ENCODE measurements around the gene KLHL20. TPM values are rescaled to one million over a fixed set of nuclear protein-coding genes. Genes with fewer than 3 reads are reported as not detected.

Gene KLHL20
- total RNA-seq, 1 experiment from 2014 or later, result 17.7 TPM

GRCh38 chr1:173823781-173824314 is 109.1 kb downstream of the KLHL20 start:
- ChIA-PET CTCF (interaction anchor here (2.4 kb wide), 1 partner anchor 394 kb away, joined by 16 read pairs; no protein-coding TSS in a partner anchor), POLR2A (ENCODE audit: low non-redundant PET) (no interaction called here)
- intact Hi-C loops (cut with micrococcal nuclease; ENCODE audit: unreplicated experiment), result loop anchor here (1.0 to 10.0 kb wide), 4 partner anchors 109 to 1079 kb away; partner anchors contain the start of genes KLHL20 and PRDX6
- Histone ChIP-seq H3K36me3 (ENCODE audit: insufficient read depth, low read length, poor library complexity, severe bottlenecking) (peaks cover 10% of the 10 kb centered on the region), H3K4me3 (ENCODE audit: low read depth, low read length, poor library complexity, severe bottlenecking) (peak overlapping the region; percentile 73), H3K9me3 (ENCODE audit: low read depth, low read length, poor library complexity, severe bottlenecking) (no peaks in the 10 kb centered on the region), H3K27ac (ENCODE audit: low read depth, low read length, poor library complexity, severe bottlenecking) (peak overlapping the region; percentile 94), H3K27me3 (replicated peaks; ENCODE audit: insufficient read depth, low read depth, low read length, poor library complexity) (no peaks in the 10 kb centered on the region), H3K4me1 (ENCODE audit: insufficient read depth, low read length, poor library complexity, severe bottlenecking) (peaks cover 13% of the 10 kb centered on the region)
- no peak for TF ChIP-seq CTCF (conservative IDR thresholded peaks at IDR 0.05; ENCODE audit: low read depth, low read length)
- BruUV-seq (replicated peaks), result TSS peak; percentile 64
- no peak for DNase-seq (ENCODE audit: low spot score)

GRCh38 chr1:173824315-173825081 is 109.7 kb downstream of the KLHL20 start, which contains the start of the genes CENPL and DARS2:
CENPL (minus strand) TSS chr1:173824883; CDS start chr1:173811299, 13,584 bp downstream.
DARS2 (plus strand) TSS chr1:173824673; CDS start chr1:173825230, 557 bp downstream.
- ChIA-PET CTCF (interaction anchor here (0.7 to 2.4 kb wide), 3 partner anchors 20 to 438 kb away, joined by 3 to 16 read pairs (median 4); no protein-coding TSS in a partner anchor), POLR2A (ENCODE audit: low non-redundant PET) (no interaction called here)
- H3K27me3 ChIP-seq (replicated peaks; ENCODE audit: insufficient read depth, low read depth, low read length, poor library complexity), result no peaks in the 10 kb centered on the region
- TF ChIP-seq EZH2 (IDR thresholded peaks at IDR 0.05; ENCODE audit: borderline replicate concordance, low read depth, low read length, poor library complexity, severe bottlenecking) (no peak), CTCF (conservative IDR thresholded peaks at IDR 0.05; ENCODE audit: low read depth, low read length) (no peak)
- intact Hi-C loops (cut with micrococcal nuclease; ENCODE audit: unreplicated experiment), result loop anchor here (1.0 to 10.0 kb wide), 4 partner anchors 110 to 1080 kb away; partner anchors contain the start of genes KLHL20 and PRDX6
- H3K4me1 ChIP-seq (ENCODE audit: insufficient read depth, low read length, poor library complexity, severe bottlenecking), result peaks cover 13% of the 10 kb centered on the region
- peaks cover 6% of the 10 kb centered on the region for H3K36me3 ChIP-seq (ENCODE audit: insufficient read depth, low read length, poor library complexity, severe bottlenecking)
- H3K4me3 ChIP-seq (ENCODE audit: low read depth, low read length, poor library complexity, severe bottlenecking), result peak within 1 kb of the TSS; percentile 73
- no peaks in the 10 kb centered on the region for H3K9me3 ChIP-seq (ENCODE audit: low read depth, low read length, poor library complexity, severe bottlenecking)
- peak; percentile 99 for DNase-seq (ENCODE audit: low spot score)
- peak within 1 kb of the TSS; percentile 94 for H3K27ac ChIP-seq (ENCODE audit: low read depth, low read length, poor library complexity, severe bottlenecking)
- TSS peak; percentile 89 for BruUV-seq (replicated peaks)

GRCh38 chr1:173827611-173828010 is 112.8 kb downstream of the KLHL20 start:
- Histone ChIP-seq H3K9me3 (ENCODE audit: low read depth, low read length, poor library complexity, severe bottlenecking) (no peaks in the 10 kb centered on the region), H3K4me3 (ENCODE audit: low read depth, low read length, poor library complexity, severe bottlenecking) (no peak overlapping the region), H3K36me3 (ENCODE audit: insufficient read depth, low read length, poor library complexity, severe bottlenecking) (peaks cover 14% of the 10 kb centered on the region), H3K4me1 (ENCODE audit: insufficient read depth, low read length, poor library complexity, severe bottlenecking) (peaks cover 17% of the 10 kb centered on the region), H3K27ac (ENCODE audit: low read depth, low read length, poor library complexity, severe bottlenecking) (no peak overlapping the region), H3K27me3 (replicated peaks; ENCODE audit: insufficient read depth, low read depth, low read length, poor library complexity) (no peaks in the 10 kb centered on the region)
- no peak for DNase-seq (ENCODE audit: low spot score)
- ChIA-PET CTCF (no interaction called here), POLR2A (ENCODE audit: low non-redundant PET) (no interaction called here)
- BruUV-seq (replicated peaks), result no TSS peak
- no peak for TF ChIP-seq EZH2 (IDR thresholded peaks at IDR 0.05; ENCODE audit: borderline replicate concordance, low read depth, low read length, poor library complexity, severe bottlenecking)
- no peak for TF ChIP-seq CTCF (conservative IDR thresholded peaks at IDR 0.05; ENCODE audit: low read depth, low read length)
- intact Hi-C loops (cut with micrococcal nuclease; ENCODE audit: unreplicated experiment), result loop anchor here (10.0 kb wide), 2 partner anchors 113 to 1083 kb away; partner anchors contain the start of gene KLHL20
